Measurements from ENCODE around the gene BIN1. TPM values are rescaled to one million over a fixed set of nuclear protein-coding genes. Genes with fewer than 3 reads are reported as not detected.

The BIN1 gene
- total RNA-seq, 1 experiment from 2014 or later = 31.8 TPM

DNA sequence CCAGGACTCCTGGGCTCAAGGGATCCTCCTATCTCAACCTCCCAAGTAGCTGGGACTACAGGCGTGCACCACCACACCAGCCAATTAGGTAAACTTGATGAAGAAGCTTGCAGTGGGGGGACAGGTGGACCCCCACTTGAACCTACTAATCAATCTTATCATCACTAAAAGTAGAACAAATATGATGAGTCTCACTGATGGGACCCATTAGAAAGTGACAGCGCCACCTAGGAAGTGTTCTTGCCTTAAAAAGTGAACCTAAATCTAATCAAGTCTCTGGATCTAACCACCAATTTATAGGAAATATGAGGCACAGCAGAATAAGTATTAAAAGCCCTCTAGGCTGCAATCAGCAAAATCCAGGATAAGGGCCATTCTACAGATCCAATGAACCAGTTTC, 79.2 kb downstream of the BIN1 start:
- peak; percentile 61; the same call in 1 of the 2 replicates for ATAC-seq
- Histone ChIP-seq H3K36me3 (ENCODE audit: control insufficient read depth in 1 of 2, insufficient read depth in 2 of 2, low read length in 2 of 2) (no peaks in the 10 kb centered on the region), H3K27me3 (ENCODE audit: insufficient read depth, low read length) (no peaks in the 10 kb centered on the region), H3K4me1 (ENCODE audit: control insufficient read depth in 1 of 2, insufficient read depth in 2 of 2, low read length in 2 of 2) (no peaks in the 10 kb centered on the region), H3K4me2 (ENCODE audit: low read length) (no peak overlapping the region), H3K9me2 (ENCODE audit: insufficient read depth) (no peaks in the 10 kb centered on the region), H3K27ac (ENCODE audit: low read depth, low read length) (no peak overlapping the region), H3K9me3 (ENCODE audit: control insufficient read depth in 1 of 2, insufficient read depth in 1 of 2, low read depth in 1 of 2, low read length in 2 of 2) (no peaks in the 10 kb centered on the region), H4K20me1 (ENCODE audit: insufficient read depth) (no peaks in the 10 kb centered on the region), H3K4me3 (replicated peaks in 1 of 2; ENCODE audit: low read depth in 1 of 2, low read length in 2 of 2) (no peak overlapping the region), H2AFZ (ENCODE audit: low read depth, low read length, poor library complexity, severe bottlenecking) (no peak overlapping the region), H3K79me2 (ENCODE audit: insufficient read depth, low read length) (no peaks in the 10 kb centered on the region), H3K9ac (ENCODE audit: low read length) (no peak overlapping the region)
- ChIA-PET POLR2A (no interaction called here), CTCF (no interaction called here), RAD21 (ENCODE audit: low non-redundant PET in 1 of 2, low total read pairs in 2 of 2, uncharacterized antibody in 2 of 2, unreplicated experiment in 2 of 2) (no interaction called here)
- intact Hi-C loops (cut with micrococcal nuclease) = no loop called here
- BruUV-seq (replicated peaks) = no TSS peak
- TF ChIP-seq, protein P1, sequence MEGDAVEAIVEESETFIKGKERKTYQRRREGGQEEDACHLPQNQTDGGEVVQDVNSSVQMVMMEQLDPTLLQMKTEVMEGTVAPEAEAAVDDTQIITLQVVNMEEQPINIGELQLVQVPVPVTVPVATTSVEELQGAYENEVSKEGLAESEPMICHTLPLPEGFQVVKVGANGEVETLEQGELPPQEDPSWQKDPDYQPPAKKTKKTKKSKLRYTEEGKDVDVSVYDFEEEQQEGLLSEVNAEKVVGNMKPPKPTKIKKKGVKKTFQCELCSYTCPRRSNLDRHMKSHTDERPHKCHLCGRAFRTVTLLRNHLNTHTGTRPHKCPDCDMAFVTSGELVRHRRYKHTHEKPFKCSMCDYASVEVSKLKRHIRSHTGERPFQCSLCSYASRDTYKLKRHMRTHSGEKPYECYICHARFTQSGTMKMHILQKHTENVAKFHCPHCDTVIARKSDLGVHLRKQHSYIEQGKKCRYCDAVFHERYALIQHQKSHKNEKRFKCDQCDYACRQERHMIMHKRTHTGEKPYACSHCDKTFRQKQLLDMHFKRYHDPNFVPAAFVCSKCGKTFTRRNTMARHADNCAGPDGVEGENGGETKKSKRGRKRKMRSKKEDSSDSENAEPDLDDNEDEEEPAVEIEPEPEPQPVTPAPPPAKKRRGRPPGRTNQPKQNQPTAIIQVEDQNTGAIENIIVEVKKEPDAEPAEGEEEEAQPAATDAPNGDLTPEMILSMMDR (IDR thresholded peaks at IDR 0.05 in 2 of 3, conservative IDR thresholded peaks at IDR 0.05 in 1 of 3; ENCODE audit: borderline replicate concordance in 1 of 3, insufficient read depth in 1 of 3, low read depth in 2 of 3, low read length in 2 of 3) = peak in 2 of 3 experiments; percentile 48 to 67; a peak in 4 of 6 replicates
- TF ChIP-seq RAD21 (IDR thresholded peaks at IDR 0.05; ENCODE audit: low read depth) = 0 out of 2 replicates have a peak, but pooled peaks have one; percentile 7
- no peak for TF ChIP-seq ELF1 (IDR thresholded peaks at IDR 0.05; ENCODE audit: borderline replicate concordance, low read depth)
- TF ChIP-seq SRF (IDR thresholded peaks at IDR 0.05; ENCODE audit: low read depth) = no peak
- no peak for TF ChIP-seq TCF7L2 (IDR thresholded peaks at IDR 0.05; ENCODE audit: borderline replicate concordance, extremely low read depth, insufficient read depth, insufficient read length)
- no peak for TF ChIP-seq POLR2A (IDR thresholded peaks at IDR 0.05; ENCODE audit: borderline replicate concordance, extremely low read depth, insufficient read depth, insufficient read length)
- DNase-seq (ENCODE audit: low read depth, low spot score) = no peak

DNA sequence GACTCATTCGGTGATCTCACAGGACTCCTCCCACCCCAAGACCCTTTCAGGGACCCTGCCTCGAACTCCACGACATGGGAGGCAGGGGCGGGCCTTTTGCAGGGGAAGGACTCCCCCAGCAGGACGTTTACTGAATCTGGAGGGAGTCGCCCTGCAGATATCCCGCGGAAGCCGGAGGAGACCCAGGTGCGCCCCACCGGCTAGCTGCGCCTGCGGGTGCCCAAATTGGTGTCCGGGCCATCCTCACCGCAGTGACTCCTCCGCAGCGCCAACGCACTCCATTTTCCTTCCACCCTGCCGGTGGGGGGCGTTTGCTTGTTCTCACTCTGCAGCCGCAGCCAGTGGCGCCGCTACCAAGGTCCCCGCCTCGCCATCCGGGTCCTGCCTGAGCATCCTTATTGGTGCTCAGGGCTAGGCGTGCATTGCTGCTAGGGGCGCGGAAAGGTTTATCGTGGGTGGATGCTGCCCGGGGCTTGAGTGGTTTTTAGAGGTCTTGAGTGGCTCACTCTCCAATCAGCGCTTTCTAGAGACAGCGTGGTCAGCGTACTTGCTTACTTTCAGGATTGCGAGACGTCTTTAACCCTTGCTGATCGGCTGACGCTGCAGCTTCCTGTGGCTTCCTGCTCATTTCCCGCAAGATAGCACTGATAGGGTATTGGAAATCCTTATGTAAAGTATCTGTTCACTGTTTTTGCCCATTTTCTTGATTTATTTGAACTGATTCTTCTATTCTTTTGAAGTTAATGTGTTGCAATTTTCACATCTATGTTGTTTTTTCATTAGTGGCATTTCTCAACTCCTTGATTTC, 81.4 kb downstream of the BIN1 start:
- TF ChIP-seq CBX3 (IDR thresholded peaks at IDR 0.05; ENCODE audit: low read depth) (no peak), SRF (IDR thresholded peaks at IDR 0.05; ENCODE audit: low read depth) (no peak), RAD21 (IDR thresholded peaks at IDR 0.05; ENCODE audit: low read depth) (no peak), ZFX (IDR thresholded peaks at IDR 0.05) (no peak), EZH2phosphoT487 (IDR thresholded peaks at IDR 0.05; ENCODE audit: borderline replicate concordance) (no peak), SP1 (IDR thresholded peaks at IDR 0.05; ENCODE audit: low read depth) (no peak)
- TF ChIP-seq, protein P1 (IDR thresholded peaks at IDR 0.05 in 2 of 3, conservative IDR thresholded peaks at IDR 0.05 in 1 of 3; ENCODE audit: borderline replicate concordance in 1 of 3, insufficient read depth in 1 of 3, low read depth in 2 of 3, low read length in 2 of 3) = no peak
- TF ChIP-seq, protein P2, sequence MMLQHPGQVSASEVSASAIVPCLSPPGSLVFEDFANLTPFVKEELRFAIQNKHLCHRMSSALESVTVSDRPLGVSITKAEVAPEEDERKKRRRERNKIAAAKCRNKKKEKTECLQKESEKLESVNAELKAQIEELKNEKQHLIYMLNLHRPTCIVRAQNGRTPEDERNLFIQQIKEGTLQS (IDR thresholded peaks at IDR 0.05) = no peak
- H3K9me2 ChIP-seq (ENCODE audit: insufficient read depth) = no peaks in the 10 kb centered on the region
- BruUV-seq (replicated peaks) = no TSS peak
- H3K4me3 ChIP-seq (replicated peaks in 1 of 2; ENCODE audit: low read depth in 1 of 2, low read length in 2 of 2) = no peak overlapping the region
- H3K27me3 ChIP-seq (ENCODE audit: insufficient read depth, low read length) = no peaks in the 10 kb centered on the region
- no peaks in the 10 kb centered on the region for H3K36me3 ChIP-seq (ENCODE audit: control insufficient read depth in 1 of 2, insufficient read depth in 2 of 2, low read length in 2 of 2)
- ChIA-PET RAD21 (ENCODE audit: low non-redundant PET in 1 of 2, low total read pairs in 2 of 2, uncharacterized antibody in 2 of 2, unreplicated experiment in 2 of 2) (no interaction called here), CTCF (no interaction called here), POLR2A (no interaction called here)
- intact Hi-C loops (cut with micrococcal nuclease) = no loop called here
- no peak overlapping the region for H3K4me2 ChIP-seq (ENCODE audit: low read length)
- H3K79me2 ChIP-seq (ENCODE audit: insufficient read depth, low read length) = no peaks in the 10 kb centered on the region
- H3K4me1 ChIP-seq (ENCODE audit: control insufficient read depth in 1 of 2, insufficient read depth in 2 of 2, low read length in 2 of 2) = no peaks in the 10 kb centered on the region
- no peak overlapping the region for H3K27ac ChIP-seq (ENCODE audit: low read depth, low read length)
- H3K9ac ChIP-seq (ENCODE audit: low read length) = no peak overlapping the region
- H4K20me1 ChIP-seq (ENCODE audit: insufficient read depth) = no peaks in the 10 kb centered on the region
- ATAC-seq = no peak
- no peak overlapping the region for H2AFZ ChIP-seq (ENCODE audit: low read depth, low read length, poor library complexity, severe bottlenecking)
- DNase-seq (ENCODE audit: low read depth, low spot score) = no peak
- H3K9me3 ChIP-seq (ENCODE audit: control insufficient read depth in 1 of 2, insufficient read depth in 1 of 2, low read depth in 1 of 2, low read length in 2 of 2) = no peaks in the 10 kb centered on the region
